GM18907 (cell line): Measurements from ENCODE around the gene KCNE1.
"Not testable (repeated sequence)": the region's sequence is repeated elsewhere in the genome, so short reads cannot be mapped to it uniquely, and the experiment has no call there.

Experiments
- ATAC-seq: cut with Tn5 transposase; IDR thresholded peaks from one replicate; pipeline ENCODE4 v1.9.1; 2021; ENCODE audit warnings: mild to moderate bottlenecking, moderate library complexity; ENCODE audit not compliant: unreplicated experiment

The KCNE1 gene

DNA sequence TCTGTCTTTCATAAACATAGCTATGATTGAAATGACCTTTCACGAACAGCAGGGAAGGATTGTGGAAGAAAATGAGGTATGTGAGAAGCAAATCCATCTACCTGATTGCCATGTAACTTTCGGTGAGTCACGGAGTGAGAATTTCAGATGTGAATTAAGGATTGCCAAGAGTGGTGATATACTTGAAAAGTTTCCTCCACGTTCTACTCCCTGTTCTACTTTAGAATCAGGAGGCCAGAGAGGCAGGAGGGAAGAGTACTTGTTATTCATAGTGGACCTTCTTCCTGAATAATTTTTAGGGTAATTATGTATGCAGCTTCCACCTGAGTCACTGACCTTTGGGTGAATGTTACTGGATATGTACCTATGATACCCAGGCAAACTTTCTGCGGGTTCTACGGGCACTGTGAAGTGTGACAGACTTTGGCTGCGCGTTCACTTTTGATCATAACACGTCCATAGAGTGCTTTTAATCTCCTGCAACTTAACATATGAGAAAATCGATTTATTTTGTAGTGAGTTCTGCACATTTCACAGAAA lies 2.6 kb upstream of the KCNE1 start:
- no peak for ATAC-seq

DNA sequence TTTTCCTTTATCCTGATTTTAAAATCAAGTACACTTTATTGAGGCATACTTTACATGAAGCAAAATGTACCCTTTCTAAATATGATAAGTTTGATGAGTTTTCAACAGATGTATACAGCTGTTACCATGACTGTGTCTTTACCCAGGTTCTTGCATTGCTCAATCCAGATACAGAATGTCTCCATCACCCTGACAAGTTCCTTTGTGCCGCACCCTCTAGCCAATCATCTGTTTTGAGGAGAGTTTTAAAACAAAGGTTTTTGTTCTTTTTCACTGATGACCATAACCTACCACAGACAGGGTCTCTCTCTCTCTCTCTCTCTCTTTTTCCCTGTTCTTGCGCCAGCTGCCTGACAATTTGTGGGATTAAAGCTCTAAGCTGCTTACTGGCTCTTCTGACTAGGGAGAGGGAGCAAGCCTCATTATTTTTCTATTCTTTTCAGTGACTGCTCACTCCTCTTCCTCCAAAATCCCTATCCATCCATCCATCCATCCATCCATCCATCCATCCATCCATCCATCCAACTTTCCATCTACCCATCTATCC lies 1.2 kb upstream of the KCNE1 start:
- no peak for ATAC-seq

DNA sequence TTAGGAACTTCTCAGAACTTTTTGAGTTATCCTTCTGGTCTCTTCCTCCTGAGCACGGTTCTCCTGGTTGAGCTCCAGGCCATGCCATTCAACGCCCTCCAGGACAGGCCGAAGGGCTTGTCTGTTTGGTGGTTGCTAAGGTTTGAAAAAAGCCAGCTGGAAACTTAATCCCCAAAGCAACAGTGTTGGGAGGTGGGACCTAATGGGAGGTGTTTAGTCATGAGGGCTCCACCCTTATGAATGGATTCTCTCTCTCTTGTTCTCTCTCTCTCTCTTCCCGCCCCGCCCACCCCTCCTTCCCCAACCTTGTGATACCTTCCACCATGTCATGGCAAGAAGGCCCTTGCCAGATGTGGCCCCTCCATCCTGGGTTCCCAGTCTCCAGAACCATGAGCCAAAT lies 829 bp downstream of the KCNE1 start:
- ATAC-seq, result no peak

- ATAC-seq, result no peak
These were observed 1.6 kb downstream of the KCNE1 start for GRCh38 chr21:34510148-34511142.

- ATAC-seq, result no peak
These were observed 2.9 kb downstream of the KCNE1 start for GRCh38 chr21:34509151-34509550.

- no peak for ATAC-seq
These were observed 7.4 kb downstream of the KCNE1 start for GRCh38 chr21:34504595-34504994.

GRCh38 chr21:34502480-34503106 lies 9.4 kb downstream of the KCNE1 start:
- ATAC-seq, result no peak

DNA sequence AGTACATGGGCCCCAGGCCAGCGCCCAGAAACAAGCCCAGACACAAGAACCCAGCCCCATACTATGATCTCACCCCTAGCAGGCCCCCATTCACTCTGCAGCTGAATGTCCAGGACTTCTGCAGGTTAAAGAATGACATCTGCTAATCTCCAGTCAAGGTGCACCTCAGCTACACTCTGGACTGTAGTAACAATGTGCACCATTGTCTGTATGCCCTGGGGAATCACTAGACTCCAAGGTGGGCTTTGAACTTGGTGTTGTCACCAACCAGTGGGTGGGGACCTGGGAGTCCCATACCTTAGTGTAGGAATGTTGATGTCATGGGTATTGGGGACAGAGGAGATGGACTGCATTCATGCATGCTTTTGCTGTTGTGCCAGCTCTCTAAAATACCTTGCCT lies 10.3 kb downstream of the KCNE1 start:
- no peak for ATAC-seq

DNA sequence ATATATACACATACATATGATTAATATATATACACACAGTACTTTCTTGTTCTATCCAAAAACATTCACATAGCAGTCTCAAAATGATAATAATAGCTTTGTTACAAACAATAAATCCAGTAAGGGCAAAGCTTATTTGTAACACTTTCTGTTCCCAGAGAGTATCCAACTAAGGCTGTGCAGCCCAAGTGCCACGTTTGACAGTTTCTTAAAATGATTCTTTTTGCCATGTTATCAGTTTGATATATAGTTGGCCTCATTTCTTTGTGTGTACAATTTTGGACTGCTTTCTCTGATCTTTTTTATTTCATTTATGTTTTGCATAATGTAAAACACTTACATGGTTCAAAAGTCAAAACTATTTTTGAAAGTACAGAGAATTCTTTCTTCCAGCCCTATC lies 11.8 kb downstream of the KCNE1 start:
- no peak for ATAC-seq

DNA sequence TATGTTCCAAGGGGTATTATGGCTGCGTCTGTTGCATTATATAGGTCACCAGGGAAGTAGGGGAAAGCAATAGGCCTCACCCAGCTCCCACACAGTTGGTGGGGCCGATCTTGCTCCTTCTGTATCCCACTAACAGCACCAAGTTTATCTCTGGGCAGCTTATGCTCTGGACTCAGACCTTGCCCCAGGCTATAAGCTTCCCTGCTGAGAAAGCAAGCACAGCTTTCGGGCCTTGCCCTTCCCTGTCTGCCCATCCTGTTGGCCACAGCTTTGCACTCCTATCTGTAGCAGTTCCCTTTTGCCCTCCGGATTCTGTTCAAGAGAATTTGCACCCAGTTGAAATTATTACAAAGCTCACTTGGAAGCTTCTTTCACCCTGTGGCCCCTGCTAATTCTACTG lies 12.9 kb downstream of the KCNE1 start:
- no peak for ATAC-seq

- no peak for ATAC-seq
These were observed 13.4 kb downstream of the KCNE1 start for GRCh38 chr21:34498623-34499022.

DNA sequence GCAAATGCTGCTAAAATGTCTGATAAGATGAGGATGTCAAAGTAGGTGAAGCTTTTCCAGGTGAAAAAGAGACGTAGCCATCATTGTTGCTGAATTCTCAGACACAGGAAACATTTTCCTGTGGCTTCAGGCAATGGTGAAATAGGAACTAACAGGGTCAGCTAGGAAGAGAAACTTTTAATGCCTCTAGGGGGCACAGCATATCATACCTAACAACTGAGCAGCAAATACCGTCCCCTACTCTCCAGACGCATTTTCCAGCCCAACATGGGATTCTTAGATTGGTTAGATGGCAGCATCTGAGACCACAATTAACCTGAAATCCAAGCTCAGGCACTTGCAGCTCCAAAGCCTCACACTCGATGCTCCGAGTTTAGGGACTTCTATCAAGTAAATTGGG lies 28.2 kb downstream of the KCNE1 start:
- ATAC-seq, result not testable (repeated sequence)

- ATAC-seq, result not testable (repeated sequence)
These were observed 28.6 kb downstream of the KCNE1 start for GRCh38 chr21:34483435-34483834.

DNA sequence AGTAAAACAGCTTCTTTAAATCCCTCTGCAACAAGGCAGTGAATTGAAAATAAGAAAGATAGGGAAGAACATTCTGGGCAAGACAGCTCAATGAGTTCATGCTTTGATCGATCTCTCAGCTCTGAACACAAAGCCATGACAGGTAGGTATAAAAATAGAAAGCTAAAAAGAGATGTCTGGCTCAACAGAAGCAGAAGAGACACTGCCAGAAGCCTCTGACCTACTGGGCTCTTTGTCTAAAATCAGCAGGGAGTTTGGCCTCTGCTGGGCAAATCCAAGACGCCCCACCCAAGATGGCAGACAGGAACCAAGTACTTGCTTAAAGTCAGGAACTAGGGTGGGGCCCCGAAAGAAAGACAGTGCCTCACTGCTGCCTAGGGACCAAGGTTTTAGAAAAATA lies 44.7 kb downstream of the KCNE1 start:
- not testable (repeated sequence) for ATAC-seq

DNA sequence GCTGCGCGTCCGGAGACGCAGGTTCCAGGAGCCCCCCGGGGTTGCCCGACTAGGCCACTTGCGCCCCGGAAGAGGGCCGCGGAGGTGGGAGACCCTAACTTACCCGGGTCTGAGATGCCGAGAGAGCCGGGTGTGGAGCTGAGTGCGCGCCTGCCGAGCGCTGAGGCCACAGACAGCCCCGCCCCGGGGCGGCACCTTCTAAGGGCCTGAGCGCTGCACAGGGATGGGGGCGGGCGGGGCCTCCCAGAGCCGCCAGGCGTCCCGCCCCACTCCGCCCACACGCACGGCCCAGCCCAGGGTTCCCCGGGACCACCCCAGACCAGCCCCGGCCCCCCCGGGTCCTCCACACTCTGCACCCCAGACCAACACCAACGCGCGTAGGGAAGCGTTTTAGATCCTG lies 52.6 kb downstream of the KCNE1 start:
- ATAC-seq, result not testable (repeated sequence)

GRCh38 chr21:34458266-34458665 lies 53.7 kb downstream of the KCNE1 start:
- ATAC-seq, result not testable (repeated sequence)

DNA sequence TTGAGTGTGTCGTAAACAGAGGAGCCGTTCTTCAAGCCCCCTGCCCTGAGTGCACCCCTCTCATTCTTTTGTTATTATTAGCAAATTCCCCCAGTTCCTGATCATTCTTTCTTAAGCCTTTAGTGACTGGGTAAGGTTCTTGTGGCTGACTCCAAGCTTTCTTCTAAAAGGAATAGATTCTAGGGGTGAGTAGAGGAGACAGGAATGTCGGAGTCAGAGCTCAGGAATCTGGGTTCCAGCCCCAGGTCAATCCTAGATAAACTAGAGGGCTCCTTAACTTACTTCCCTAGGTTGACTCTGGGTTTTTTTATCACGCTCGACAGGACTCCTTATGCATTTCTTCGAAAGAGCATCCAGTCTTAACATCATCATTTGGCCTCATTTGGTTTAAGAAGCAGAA lies 55.8 kb downstream of the KCNE1 start:
- ATAC-seq, result not testable (repeated sequence)

DNA sequence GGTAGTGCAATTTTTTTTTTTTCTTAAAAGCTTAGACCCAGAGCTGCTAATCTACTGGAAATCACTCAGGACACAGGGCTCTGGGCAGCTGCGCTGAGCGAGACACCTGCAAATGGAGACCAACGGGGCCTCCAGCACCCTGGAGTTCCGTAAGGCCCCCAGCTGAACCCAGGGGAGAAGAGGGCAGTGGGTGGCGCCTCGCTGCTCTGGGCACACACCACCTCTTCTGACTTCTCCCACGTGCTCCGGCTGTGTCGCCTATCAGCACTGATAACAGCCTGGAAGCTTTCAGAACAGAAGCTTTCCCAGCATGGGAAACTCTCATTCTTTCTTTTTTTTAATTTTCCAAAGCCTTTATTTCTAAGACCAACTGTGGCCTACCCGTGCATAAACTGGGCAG lies 56.4 kb downstream of the KCNE1 start:
- ATAC-seq, result not testable (repeated sequence)

DNA sequence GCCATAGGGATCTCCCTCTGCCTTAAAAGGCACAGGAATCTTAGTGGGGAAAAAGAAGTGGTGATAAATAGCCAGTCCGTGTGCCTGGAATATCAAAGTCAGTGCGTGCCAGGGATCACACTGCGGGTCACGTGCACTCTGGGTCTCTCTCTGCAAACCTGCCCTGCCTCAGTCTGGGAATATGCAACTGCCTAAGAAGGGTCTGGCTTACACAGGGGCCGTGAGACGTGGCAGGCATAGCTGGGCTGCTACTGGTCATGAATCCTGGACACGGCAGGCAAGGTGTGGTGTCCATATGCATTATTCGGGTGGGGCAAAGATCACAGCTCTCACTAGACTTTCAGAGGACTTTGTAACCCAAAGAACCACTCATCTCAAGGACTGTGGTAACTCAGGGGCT lies 65.0 kb downstream of the KCNE1 start:
- ATAC-seq, result not testable (repeated sequence)

- not testable (repeated sequence) for ATAC-seq
These were observed 68.5 kb downstream of the KCNE1 start for GRCh38 chr21:34443486-34443885.

DNA sequence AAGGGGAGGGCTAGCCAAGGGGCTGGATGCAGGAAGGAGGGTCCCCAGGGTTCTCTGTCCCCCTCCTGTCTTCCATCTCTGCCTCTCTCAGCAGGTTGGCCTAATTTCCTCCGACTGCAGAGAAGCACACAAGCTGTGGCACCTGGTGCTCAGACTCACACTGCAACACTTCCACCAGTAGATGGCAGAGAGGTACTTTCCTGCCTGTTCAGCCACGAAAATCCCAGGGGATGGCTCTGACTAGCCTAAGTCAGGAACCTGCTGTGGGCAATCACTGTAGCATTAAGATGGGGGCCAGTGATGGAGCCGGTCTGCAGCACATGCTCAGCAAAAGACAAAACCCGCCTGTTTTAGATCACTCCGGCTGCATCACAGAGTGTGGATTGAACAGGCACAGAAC lies 82.3 kb downstream of the KCNE1 start:
- ATAC-seq, result not testable (repeated sequence)
